Activated CD8-positive, alpha-beta T cell treated with anti-CD3 and anti-CD28 coated beads for 36 hours (primary cell): Measurements from ENCODE around the gene PLCG2. TPM values are rescaled to one million over a fixed set of nuclear protein-coding genes. Genes with fewer than 3 reads are reported as not detected.
"Not testable (repeated sequence)": the region's sequence is repeated elsewhere in the genome, so short reads cannot be mapped to it uniquely, and the experiment has no call there.

Experiments used
- ATAC-seq: fragments of 200-7000 bp; cut with Tn5 transposase; one replicate; pipeline ENCODE4 v1.10.0; 2021; ENCODE audit warnings: mild to moderate bottlenecking, moderate library complexity
- CTCF ChIA-PET: fragments of 350-600 bp; sonication (Branson Sonifier 250); formaldehyde crosslinking; loops from one replicate; lab custom pipeline; 2021; ENCODE audit warnings: antibody characterized with exemption; lab: Charles Lee
- POLR2A ChIA-PET: fragments of 350-600 bp; sonication (Branson Sonifier 250); formaldehyde crosslinking; loops from one replicate; lab custom pipeline; 2021; ENCODE audit warnings: antibody characterized with exemption; lab: Charles Lee
- DNase-seq: peaks from one replicate; pipeline ENCODE4 v3.0.0-alpha.2; 2020
- H3K27ac Mint-ChIP-seq: one replicate; pipeline ENCODE4 v1.8.0; 2021; ENCODE audit warnings: mild to moderate bottlenecking, mixed read lengths
- H3K27me3 Mint-ChIP-seq: one replicate; pipeline ENCODE4 v1.8.0; 2021; ENCODE audit warnings: mixed read lengths
- H3K36me3 Mint-ChIP-seq: one replicate; pipeline ENCODE4 v1.8.0; 2021; ENCODE audit warnings: low read depth, mixed read lengths
- H3K4me1 Mint-ChIP-seq: one replicate; pipeline ENCODE4 v1.8.0; 2021; ENCODE audit warnings: low read depth, mixed read lengths
- H3K4me3 Mint-ChIP-seq: one replicate; pipeline ENCODE4 v1.8.0; 2021; ENCODE audit warnings: mild to moderate bottlenecking, moderate library complexity, mixed read lengths
- H3K9me3 Mint-ChIP-seq: one replicate; pipeline ENCODE4 v1.8.0; 2021; ENCODE audit warnings: mixed read lengths
- CTCF ChIP-seq: fragments of 200-600 bp; IDR thresholded peaks from one replicate; pipeline ENCODE4 v1.8.0; 2022; ENCODE audit warnings: antibody characterized with exemption, mild to moderate bottlenecking
- intact Hi-C: fragments of 100-400 bp; cut with micrococcal nuclease; formaldehyde crosslinking; loops from one replicate; pipeline ENCODE4 v1.10.0; 2022
- total RNA-seq, 2 experiments: library from RNA; stranded (reverse); gene quantifications; one replicate each; pipeline ENCODE4 v1.2.3, GENCODE V29; 2021

The PLCG2 gene
- total RNA-seq, 2 experiments from 2014 or later: 12.7 to 13.7 TPM

GRCh38 chr16:82005027-82005830 is 226.1 kb downstream of the PLCG2 start:
- no peak for TF ChIP-seq CTCF
- ATAC-seq: no peak
- POLR2A ChIA-PET: no interaction called here
- Mint-ChIP-seq H3K9me3 (peaks cover 16% of the 10 kb centered on the region), H3K27ac (no peak overlapping the region), H3K27me3 (no peaks in the 10 kb centered on the region), H3K4me3 (no peak overlapping the region), H3K36me3 (peaks cover 36% of the 10 kb centered on the region), H3K4me1 (peaks cover 8% of the 10 kb centered on the region)
- CTCF ChIA-PET: no interaction called here
- no peak for DNase-seq
- intact Hi-C loops: no loop called here

GRCh38 chr16:82006036-82006435 is 226.9 kb downstream of the PLCG2 start:
- no peak for ATAC-seq
- Mint-ChIP-seq H3K9me3 (peaks cover 16% of the 10 kb centered on the region), H3K27ac (no peak overlapping the region), H3K4me3 (no peak overlapping the region), H3K4me1 (peaks cover 14% of the 10 kb centered on the region), H3K27me3 (no peaks in the 10 kb centered on the region), H3K36me3 (peaks cover 42% of the 10 kb centered on the region)
- DNase-seq: no peak
- POLR2A ChIA-PET: no interaction called here
- no peak for TF ChIP-seq CTCF
- CTCF ChIA-PET: no interaction called here
- intact Hi-C loops: no loop called here

- intact Hi-C loops: no loop called here
- H3K27ac Mint-ChIP-seq: no peak overlapping the region
- ChIA-PET CTCF (no interaction called here), POLR2A (no interaction called here)
- DNase-seq (no peak), ATAC-seq (no peak)
- no peak overlapping the region for H3K4me3 Mint-ChIP-seq
- TF ChIP-seq CTCF: no peak
- peaks cover 42% of the 10 kb centered on the region for H3K36me3 Mint-ChIP-seq
- H3K9me3 Mint-ChIP-seq: peaks cover 16% of the 10 kb centered on the region
- peaks cover 19% of the 10 kb centered on the region for H3K4me1 Mint-ChIP-seq
- H3K27me3 Mint-ChIP-seq: no peaks in the 10 kb centered on the region
These were observed 228.1 kb downstream of the PLCG2 start for GRCh38 chr16:82007189-82007588.

- no peak for ATAC-seq
- Mint-ChIP-seq H3K27me3 (peaks cover 4% of the 10 kb centered on the region), H3K4me3 (no peak overlapping the region), H3K36me3 (peaks cover 39% of the 10 kb centered on the region), H3K4me1 (peaks cover 19% of the 10 kb centered on the region), H3K27ac (no peak overlapping the region), H3K9me3 (peaks cover 16% of the 10 kb centered on the region)
- TF ChIP-seq CTCF: no peak
- DNase-seq: no peak
- CTCF ChIA-PET: no interaction called here
- intact Hi-C loops: no loop called here
- POLR2A ChIA-PET: no interaction called here
These were observed 230.0 kb downstream of the PLCG2 start for GRCh38 chr16:82008957-82009592.

GRCh38 chr16:82009789-82010188 is 230.7 kb downstream of the PLCG2 start:
- peaks cover 36% of the 10 kb centered on the region for H3K36me3 Mint-ChIP-seq
- intact Hi-C loops, ATAC-seq, H3K27ac Mint-ChIP-seq, H3K4me3 Mint-ChIP-seq, CTCF ChIA-PET, H3K27me3 Mint-ChIP-seq, POLR2A ChIA-PET: not testable (repeated sequence)
- peak; percentile 12 for DNase-seq
- peaks cover 19% of the 10 kb centered on the region for H3K4me1 Mint-ChIP-seq
- H3K9me3 Mint-ChIP-seq: peaks cover 16% of the 10 kb centered on the region
